Naive B cell (primary cell): ENCODE results near the gene PLD1. TPM values are rescaled to one million over a fixed set of nuclear protein-coding genes. Genes with fewer than 3 reads are reported as not detected.
A peak's percentile ranks its signal among the peaks of the same experiment; 100 is the strongest.
"Not testable (repeated sequence)": the region's sequence is repeated elsewhere in the genome, so short reads cannot be mapped to it uniquely, and the experiment has no call there.

Source experiments
- ATAC-seq, 2 donors: fragments of 150-1000 bp; cut with Tn5 transposase; 2 replicates each; pipeline ENCODE4 v1.10.0; 2021; ENCODE audit warnings: low read depth in 2 of 2, mild to moderate bottlenecking in 2 of 2, moderate library complexity in 2 of 2
- DNase-seq: peaks from one replicate; pipeline ENCODE4 v3.0.0; 2022
- H3K27ac Mint-ChIP-seq, 6 donors: one replicate each; pipeline ENCODE4 v1.8.0; 2020 to 2022; ENCODE audit warnings: mild to moderate bottlenecking in 6 of 6, mixed read lengths in 6 of 6, moderate library complexity in 5 of 6, inconsistent platforms in 2 of 6
- H3K27me3 Mint-ChIP-seq, 3 donors: one replicate each; pipeline ENCODE4 v1.8.0; 2021 to 2022; ENCODE audit warnings: mixed read lengths in 3 of 3, mild to moderate bottlenecking in 1 of 3
- H3K36me3 Mint-ChIP-seq, 2 donors: one replicate each; pipeline ENCODE4 v1.8.0; 2020 to 2022; ENCODE audit warnings: mixed read lengths in 2 of 2, inconsistent platforms in 1 of 2, mild to moderate bottlenecking in 1 of 2
- H3K4me1 Mint-ChIP-seq, 3 donors: one replicate each; pipeline ENCODE4 v1.8.0; 2020 to 2022; ENCODE audit warnings: mixed read lengths in 3 of 3, inconsistent platforms in 1 of 3, mild to moderate bottlenecking in 1 of 3, moderate library complexity in 1 of 3
- H3K4me3 Mint-ChIP-seq, 8 donors: one replicate each; pipeline ENCODE4 v1.8.0; 2020 to 2022; ENCODE audit warnings: mild to moderate bottlenecking in 8 of 8, mixed read lengths in 8 of 8, moderate library complexity in 8 of 8, inconsistent platforms in 2 of 8
- H3K9me3 Mint-ChIP-seq, 7 donors: one replicate each; pipeline ENCODE4 v1.8.0; 2020 to 2022; ENCODE audit warnings: mixed read lengths in 7 of 7, mild to moderate bottlenecking in 5 of 7, inconsistent platforms in 2 of 7, moderate library complexity in 1 of 7
- polyA plus RNA-seq, 6 donors: library from polyadenylated mRNA; unstranded; fragments of 300-500 nt; fragmentation: Illumina TruSeq; gene quantifications; one replicate each; pipeline ENCODE4 v1.2.3, GENCODE V29; 2021; ENCODE audit warnings: low read depth in 6 of 6

PLD1 gene
- polyA plus RNA-seq, 6 donors from 2014 or later = not detected

DNA sequence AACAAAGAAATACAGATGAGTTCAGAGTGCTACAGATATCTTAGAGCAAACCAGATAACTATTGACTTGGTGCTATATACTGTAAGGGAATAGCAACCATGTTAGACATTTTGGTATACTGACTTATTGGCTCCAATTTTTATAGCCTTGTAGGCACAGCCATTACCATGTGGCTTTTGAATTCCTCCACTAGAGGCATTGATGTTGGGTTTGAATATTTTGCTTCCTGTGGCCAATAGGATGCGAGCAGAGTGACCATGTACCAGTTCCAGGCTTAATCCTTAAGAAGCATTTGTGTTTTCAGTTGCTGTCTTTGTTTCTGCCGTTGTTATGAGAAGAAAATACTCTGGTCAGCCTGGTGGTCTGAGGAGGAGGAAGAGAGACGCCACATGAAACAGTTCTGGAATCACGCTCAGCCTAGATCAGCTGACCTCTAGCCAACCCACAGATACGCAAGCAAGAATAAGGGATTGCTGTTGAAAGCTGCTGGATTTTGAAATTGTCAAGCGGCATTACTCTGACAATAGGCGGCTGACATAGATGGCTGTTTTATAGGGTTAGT lies 240.6 kb downstream of the PLD1 start:
- H3K36me3 Mint-ChIP-seq = no peaks in the 10 kb centered on the region
- no peaks in the 10 kb centered on the region for H3K9me3 Mint-ChIP-seq
- ATAC-seq (no peak), DNase-seq (no peak)
- H3K27me3 Mint-ChIP-seq = peaks cover 4 to 14% (median 6%) of the 10 kb centered on the region in 3 donors
- H3K4me1 Mint-ChIP-seq = no peaks in the 10 kb centered on the region
- no peak overlapping the region for H3K27ac Mint-ChIP-seq
- no peak overlapping the region for H3K4me3 Mint-ChIP-seq

DNA sequence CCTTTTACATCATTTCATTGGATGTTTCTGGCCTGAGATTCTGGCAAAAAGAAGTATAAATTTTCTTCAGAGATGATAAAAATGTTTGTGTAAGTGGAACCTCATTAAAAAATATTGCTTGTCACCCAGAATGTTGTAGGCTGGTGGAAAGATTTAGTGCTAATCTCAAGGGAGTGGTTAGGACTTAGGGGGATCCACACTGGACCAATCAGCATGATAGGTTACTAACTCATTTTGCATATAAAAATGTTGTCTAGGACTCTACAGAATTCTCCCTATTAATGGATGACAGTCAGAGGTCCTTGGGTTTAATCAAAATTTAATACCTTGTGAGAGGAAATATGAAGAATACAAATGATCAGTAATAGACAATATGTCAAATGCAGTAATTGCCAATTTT lies 241.5 kb downstream of the PLD1 start:
- Mint-ChIP-seq H3K4me1 (no peaks in the 10 kb centered on the region), H3K27me3 (peaks cover 4 to 14% (median 6%) of the 10 kb centered on the region in 3 donors), H3K4me3 (no peak overlapping the region), H3K9me3 (no peaks in the 10 kb centered on the region), H3K27ac (no peak overlapping the region), H3K36me3 (no peaks in the 10 kb centered on the region)
- no peak for ATAC-seq
- DNase-seq = no peak

DNA sequence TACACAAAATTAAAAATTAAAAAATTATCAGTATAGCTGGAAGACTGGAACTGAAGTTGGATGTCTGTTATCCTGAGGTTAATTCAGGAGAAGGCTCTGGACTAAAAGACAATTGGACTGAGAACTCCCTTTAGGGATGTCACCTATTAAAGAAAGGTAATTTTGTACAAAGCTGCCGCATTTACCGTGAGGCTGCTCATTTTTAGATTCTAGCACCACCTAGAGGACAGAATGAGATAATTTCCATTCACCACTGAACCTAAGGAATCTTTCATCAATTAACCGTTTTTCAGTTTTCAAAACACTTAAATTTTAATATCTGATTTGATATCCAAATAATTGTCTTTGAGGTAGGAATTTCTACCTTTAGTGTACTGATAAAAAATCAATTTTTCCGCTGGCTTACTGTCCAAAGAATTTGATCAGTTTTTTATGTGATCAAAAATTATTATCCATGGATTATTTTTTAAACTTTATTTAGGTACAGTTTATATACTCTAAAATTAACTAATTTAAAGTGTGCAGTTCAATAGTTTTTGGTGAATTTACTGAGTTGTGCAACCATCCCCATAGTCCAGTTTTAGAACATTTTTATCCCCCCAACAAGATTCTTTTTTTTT lies 243.4 kb downstream of the PLD1 start:
- ATAC-seq (peak in 1 of 2 donors; percentile 41), DNase-seq (peak; percentile 20)
- H3K4me1 Mint-ChIP-seq = no peaks in the 10 kb centered on the region
- no peaks in the 10 kb centered on the region for H3K9me3 Mint-ChIP-seq
- no peak overlapping the region for H3K27ac Mint-ChIP-seq
- no peak overlapping the region for H3K4me3 Mint-ChIP-seq
- peaks cover 0 to 14% (median 6%) of the 10 kb centered on the region in 3 donors for H3K27me3 Mint-ChIP-seq
- H3K36me3 Mint-ChIP-seq = no peaks in the 10 kb centered on the region

DNA sequence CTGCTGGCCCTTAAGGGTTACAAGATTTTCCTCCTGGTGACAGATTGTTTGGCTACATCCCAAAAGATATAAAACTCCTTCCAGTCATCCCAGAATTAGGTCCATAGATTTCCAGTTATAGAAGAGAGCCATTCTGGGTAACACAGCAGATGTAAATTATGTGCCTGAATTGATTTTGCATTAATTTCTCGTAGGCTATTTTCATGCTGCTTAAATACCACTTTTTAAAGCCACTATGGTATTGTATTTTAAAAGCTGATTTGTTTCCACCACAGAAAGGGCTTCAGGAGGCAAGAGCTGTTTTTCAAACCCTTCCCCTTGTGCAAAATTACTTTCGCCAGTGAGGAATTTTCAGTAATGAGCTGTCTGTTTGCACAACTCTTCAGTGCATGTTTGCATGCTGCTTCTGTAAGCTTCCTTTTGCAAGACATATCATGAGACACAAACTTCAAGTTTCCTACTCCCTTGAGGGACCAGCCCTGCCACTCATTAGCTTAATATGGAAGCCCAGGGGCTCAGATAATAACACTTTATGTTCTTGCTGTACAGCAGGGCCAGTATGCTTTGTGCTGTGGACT lies 244.7 kb downstream of the PLD1 start:
- no peaks in the 10 kb centered on the region for H3K9me3 Mint-ChIP-seq
- H3K27me3 Mint-ChIP-seq = peaks cover 0 to 14% (median 2%) of the 10 kb centered on the region in 3 donors
- DNase-seq (no peak), ATAC-seq (no peak)
- H3K4me1 Mint-ChIP-seq = no peaks in the 10 kb centered on the region
- H3K27ac Mint-ChIP-seq = no peak overlapping the region
- H3K4me3 Mint-ChIP-seq = no peak overlapping the region
- H3K36me3 Mint-ChIP-seq = no peaks in the 10 kb centered on the region

DNA sequence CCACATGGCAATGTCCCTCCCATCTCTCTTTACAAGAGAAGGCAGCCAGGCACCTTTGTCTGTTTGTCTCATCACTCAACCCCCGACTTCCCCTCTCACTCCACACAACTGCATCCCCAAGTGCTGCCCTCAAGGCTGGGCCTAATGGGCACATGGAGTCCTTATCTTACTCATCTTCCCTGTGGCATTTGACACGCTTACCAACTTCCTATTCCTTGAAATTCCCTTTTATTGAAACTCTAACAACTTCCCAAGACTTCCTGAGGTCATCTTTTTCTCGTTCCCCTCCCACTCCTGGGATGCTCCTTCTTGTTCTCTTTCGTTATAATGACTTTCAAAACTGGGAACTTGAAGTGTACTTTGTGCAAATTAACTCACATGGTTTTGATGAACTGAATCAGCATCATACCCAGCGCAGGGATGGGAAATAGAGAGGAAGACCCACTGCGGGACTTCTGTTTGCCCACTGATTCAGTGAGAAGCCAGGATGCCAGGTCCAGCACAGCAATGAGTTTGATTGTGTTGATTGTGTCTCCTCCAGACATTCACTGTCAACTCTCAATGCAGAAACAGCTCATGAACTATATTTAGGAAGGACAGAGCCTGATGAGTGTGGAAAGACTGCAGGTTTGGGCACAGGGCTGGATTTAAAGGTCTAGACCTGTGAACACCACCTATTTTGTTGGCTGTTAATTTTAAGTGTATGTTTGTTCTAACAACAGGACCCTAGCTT lies 245.4 kb downstream of the PLD1 start:
- Mint-ChIP-seq H3K27me3 (peaks cover 0 to 14% (median 0%) of the 10 kb centered on the region in 3 donors), H3K9me3 (no peaks in the 10 kb centered on the region), H3K4me1 (no peaks in the 10 kb centered on the region), H3K4me3 (peak overlapping the region in 1 of 8 donors; percentile 64), H3K27ac (no peak overlapping the region), H3K36me3 (no peaks in the 10 kb centered on the region)
- no peak for ATAC-seq
- no peak for DNase-seq

DNA sequence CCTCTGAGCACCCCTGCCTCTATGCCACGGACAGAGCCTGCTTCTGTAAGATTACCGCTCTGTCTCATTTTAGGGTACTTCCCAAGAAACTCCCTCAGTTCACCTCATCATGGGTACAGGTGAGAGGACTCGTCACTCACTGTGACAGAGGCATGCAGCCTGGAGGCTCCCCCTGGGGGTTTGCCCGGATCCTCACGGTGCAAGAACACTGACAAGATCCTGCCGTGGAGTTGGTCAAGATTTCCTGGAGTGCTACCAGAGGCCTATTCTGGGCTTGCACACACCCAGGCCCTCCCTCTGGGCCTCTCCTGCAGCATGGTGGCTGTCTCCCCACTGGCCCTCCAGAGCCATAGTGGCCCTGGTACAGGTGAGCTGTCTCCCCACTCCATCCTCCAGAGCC lies 247.0 kb downstream of the PLD1 start:
- Mint-ChIP-seq H3K36me3 (no peaks in the 10 kb centered on the region), H3K27ac (no peak overlapping the region), H3K27me3 (peaks cover 0 to 7% (median 0%) of the 10 kb centered on the region in 3 donors), H3K4me3 (no peak overlapping the region), H3K4me1 (no peaks in the 10 kb centered on the region), H3K9me3 (no peaks in the 10 kb centered on the region)
- ATAC-seq (no peak), DNase-seq (no peak)

DNA sequence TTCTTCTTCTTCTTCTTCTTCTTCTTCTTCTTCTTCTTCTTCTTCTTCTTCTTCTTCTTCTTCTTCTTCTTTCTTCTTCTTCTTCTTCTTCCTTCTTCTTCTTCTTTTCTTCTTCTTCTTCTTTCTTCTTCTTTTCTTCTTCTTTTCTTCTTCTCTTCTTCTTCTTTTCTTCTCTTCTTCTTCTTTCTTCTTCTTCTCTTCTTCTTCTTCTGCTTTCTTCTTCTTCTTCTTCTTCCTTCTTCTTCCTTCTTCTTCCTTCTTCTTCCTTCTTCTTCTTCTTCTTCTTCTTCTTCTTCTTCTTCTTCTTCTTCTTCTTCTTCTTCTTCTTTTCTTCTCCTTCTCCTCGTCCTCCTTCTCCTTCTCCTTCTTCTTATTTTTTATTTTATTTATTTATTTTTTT lies 247.8 kb downstream of the PLD1 start:
- not testable (repeated sequence) for H3K4me3 Mint-ChIP-seq, H3K36me3 Mint-ChIP-seq, H3K27ac Mint-ChIP-seq, ATAC-seq, H3K27me3 Mint-ChIP-seq, H3K4me1 Mint-ChIP-seq, DNase-seq, H3K9me3 Mint-ChIP-seq

DNA sequence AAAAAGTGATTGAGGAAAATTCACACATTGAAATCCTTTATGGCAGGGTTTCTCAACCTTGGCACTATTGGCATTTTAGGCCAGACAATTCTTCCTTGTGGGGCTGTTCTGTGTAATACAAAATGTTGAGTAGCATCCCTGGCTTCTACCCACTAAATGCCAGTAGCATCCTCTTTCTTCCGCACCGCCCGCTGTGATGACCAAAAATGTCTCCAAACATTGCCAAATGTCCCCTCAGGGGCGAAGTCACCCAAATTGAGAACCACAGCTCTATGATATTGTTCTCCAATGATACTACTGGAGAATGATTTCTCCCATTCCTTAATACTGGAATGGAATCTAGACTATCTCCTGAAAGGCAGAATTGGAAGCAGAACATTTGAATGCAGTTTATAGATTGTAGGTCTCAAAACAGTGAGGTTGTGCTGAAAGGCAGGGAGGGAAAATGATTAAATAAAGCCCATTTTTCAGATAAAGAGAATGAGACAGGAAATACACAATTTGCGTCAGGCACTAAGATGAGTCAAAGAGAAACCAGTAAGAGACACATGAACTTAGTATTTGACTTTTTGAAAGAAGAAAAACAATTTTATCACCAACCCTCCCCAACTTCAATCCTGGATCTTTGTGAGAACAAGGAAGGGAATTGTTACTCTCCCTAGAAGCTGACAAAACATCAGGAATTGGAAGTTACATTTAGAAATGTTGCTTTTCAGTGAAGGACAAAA lies 248.5 kb downstream of the PLD1 start:
- H3K9me3 Mint-ChIP-seq = no peaks in the 10 kb centered on the region
- H3K4me3 Mint-ChIP-seq = no peak overlapping the region
- H3K36me3 Mint-ChIP-seq = no peaks in the 10 kb centered on the region
- ATAC-seq (no peak), DNase-seq (no peak)
- peak overlapping the region in 1 of 6 donors; percentile 33 for H3K27ac Mint-ChIP-seq
- no peaks in the 10 kb centered on the region for H3K4me1 Mint-ChIP-seq
- no peaks in the 10 kb centered on the region for H3K27me3 Mint-ChIP-seq

DNA sequence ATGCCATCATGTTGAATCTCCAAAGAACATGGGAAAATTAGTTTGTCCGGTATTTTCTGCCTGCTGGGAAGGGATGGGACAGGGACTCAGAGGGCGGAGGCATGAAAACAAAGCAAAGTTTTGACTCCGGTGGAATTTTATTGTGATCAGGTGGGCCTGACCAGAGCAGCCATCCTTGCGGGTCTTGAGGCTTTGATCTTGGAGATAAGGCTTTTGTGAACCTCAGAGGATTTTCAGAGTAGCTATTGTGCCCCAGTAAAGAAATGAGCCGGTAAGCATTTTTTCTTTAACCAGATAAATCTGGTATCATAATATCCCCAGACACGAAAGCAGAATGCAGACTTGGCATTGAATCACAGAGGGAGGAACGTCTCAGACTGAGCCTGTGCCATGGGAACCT lies 250.7 kb downstream of the PLD1 start:
- ATAC-seq (no peak), DNase-seq (no peak)
- H3K27me3 Mint-ChIP-seq = no peaks in the 10 kb centered on the region
- no peaks in the 10 kb centered on the region for H3K36me3 Mint-ChIP-seq
- H3K4me3 Mint-ChIP-seq = no peak overlapping the region
- H3K27ac Mint-ChIP-seq = no peak overlapping the region
- H3K4me1 Mint-ChIP-seq = no peaks in the 10 kb centered on the region
- no peaks in the 10 kb centered on the region for H3K9me3 Mint-ChIP-seq

DNA sequence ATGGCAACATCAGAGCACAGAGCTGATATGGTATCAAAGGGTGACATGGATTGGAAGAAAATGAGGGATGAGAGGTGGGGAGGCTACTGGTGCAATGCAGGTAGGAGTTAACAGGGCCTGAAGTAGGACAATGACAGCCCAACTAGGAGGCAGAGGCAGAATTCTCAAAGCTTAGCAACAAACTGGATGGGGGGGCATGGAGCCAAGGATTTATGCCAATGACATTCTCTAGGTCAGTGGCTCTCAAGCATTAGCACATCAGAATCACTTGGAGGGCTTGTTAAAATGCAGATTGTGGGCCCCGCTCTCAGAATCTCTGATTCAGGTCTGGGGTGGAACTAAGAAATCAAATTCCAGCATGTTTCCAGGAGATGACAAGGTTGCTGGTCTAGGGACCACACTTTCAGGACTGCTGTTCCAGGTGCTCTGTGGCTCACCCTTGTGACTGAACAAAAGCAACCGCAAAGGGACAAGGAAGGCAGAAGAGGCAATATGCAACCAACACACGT lies 252.0 kb downstream of the PLD1 start:
- Mint-ChIP-seq H3K4me1 (no peaks in the 10 kb centered on the region), H3K36me3 (no peaks in the 10 kb centered on the region), H3K27me3 (no peaks in the 10 kb centered on the region), H3K4me3 (no peak overlapping the region), H3K9me3 (no peaks in the 10 kb centered on the region), H3K27ac (no peak overlapping the region)
- no peak for ATAC-seq
- no peak for DNase-seq

DNA sequence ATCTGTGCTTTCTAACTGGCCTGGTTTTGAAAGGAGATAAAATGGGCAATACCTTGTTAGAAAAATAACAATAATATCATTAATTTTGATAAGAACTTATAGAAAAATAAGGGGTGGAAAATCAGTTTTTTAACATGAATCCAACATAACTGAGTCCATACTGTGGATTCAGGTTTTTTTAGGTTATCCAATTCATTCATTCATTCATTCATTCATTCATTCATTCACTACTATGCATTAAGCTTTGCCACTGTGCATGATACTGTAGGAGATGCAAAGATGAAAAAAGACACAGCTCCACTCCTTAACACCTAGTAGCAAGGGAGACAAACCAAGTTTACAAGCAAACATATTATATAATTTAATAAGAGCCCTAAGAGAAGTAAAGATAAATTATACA lies 253.1 kb downstream of the PLD1 start:
- H3K4me1 Mint-ChIP-seq = no peaks in the 10 kb centered on the region
- no peak for ATAC-seq

DNA sequence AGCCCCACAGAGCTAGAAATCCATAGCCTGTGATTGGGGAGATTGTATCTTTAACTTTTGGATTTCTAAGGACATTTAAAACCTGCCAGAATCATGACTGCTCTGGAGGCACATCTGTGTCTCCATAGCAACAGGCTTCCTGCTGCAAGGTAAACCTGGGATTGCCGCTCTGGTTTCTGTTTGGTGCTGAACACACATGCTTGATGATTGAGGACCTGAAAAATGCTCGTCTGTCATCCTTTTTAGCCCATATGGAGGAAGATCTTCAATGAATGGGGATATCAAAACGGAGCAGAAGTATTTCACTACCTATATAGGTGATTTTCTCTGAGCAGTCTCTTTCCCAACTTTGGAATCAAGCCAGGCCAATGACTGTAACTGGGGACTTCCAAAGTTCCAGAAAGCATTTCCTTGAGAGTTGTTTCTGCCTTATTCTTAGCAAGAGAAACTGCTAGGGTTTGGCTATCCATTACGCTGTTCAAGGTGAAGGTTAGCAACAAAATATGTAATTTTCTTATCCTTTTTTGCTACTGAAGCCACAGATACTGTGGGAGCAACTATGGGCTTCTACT lies 253.6 kb downstream of the PLD1 start:
- Mint-ChIP-seq H3K4me3 (no peak overlapping the region), H3K36me3 (no peaks in the 10 kb centered on the region), H3K27ac (no peak overlapping the region), H3K27me3 (no peaks in the 10 kb centered on the region), H3K4me1 (no peaks in the 10 kb centered on the region), H3K9me3 (no peaks in the 10 kb centered on the region)
- no peak for ATAC-seq
- no peak for DNase-seq

More for the DNA sequence above, 253.1 kb downstream of the PLD1 start:
- Mint-ChIP-seq H3K9me3 (no peaks in the 10 kb centered on the region), H3K4me3 (no peak overlapping the region), H3K36me3 (no peaks in the 10 kb centered on the region), H3K27ac (no peak overlapping the region), H3K27me3 (no peaks in the 10 kb centered on the region)
- no peak for DNase-seq

DNA sequence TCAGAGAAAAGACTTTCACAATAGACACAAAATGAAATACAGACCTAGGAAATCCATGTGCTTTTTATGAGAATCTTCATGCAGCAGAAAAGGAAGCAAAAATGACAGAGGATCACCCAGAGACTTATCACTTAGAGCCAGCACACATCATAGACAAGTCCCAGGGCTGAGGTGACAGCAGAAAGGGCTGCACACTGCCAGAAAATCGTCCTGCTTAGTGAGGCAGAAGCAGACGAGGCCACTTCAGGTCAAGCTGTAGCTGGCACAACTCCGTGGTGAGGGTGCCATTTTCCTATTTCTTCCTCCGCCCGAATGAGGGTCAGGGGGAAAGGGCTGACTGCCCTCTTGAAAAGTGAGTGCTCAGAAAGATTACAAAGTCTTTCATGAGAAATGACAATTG lies 254.1 kb downstream of the PLD1 start:
- Mint-ChIP-seq H3K4me1 (no peaks in the 10 kb centered on the region), H3K27ac (no peak overlapping the region), H3K36me3 (no peaks in the 10 kb centered on the region), H3K9me3 (no peaks in the 10 kb centered on the region), H3K4me3 (no peak overlapping the region), H3K27me3 (no peaks in the 10 kb centered on the region)
- ATAC-seq (no peak), DNase-seq (no peak)
